ENCODE data around the gene IRF7. TPM values are rescaled to one million over a fixed set of nuclear protein-coding genes. Genes with fewer than 3 reads are reported as not detected.

IRF7 gene
- total and polyA plus RNA-seq, 2 donors (not counting 3 experiments of a cell fraction or from before 2014, with no cell fraction given), result 12.6 to 14.7 TPM

DNA sequence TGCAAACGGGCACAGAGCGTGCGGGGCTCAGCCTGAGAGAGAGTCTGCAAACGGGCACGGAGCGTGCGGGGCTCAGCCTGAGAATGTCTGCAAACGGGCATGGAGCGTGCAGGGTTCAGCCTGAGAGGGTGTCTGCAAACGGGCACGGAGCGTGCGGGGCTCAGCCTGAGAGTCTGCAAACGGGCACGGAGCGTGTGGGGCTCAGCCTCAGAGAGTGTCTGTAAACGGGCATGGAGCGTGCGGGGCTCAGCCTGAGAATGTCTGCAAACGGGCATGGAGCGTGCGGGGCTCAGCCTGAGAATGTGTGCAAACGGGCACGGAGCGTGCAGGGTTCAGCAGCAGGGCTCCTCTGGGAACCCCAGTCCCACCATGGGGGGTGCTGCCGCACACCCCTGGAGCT lies 26.0 kb downstream of the IRF7 start:
- H3K4me1 ChIP-seq (ENCODE audit: control insufficient read depth, extremely low read depth, insufficient read depth, low read length), result peaks cover 11% of the 10 kb centered on the region
- H2AFZ ChIP-seq (ENCODE audit: low read depth, low read length), result no peak overlapping the region
- CTCF ChIA-PET, result no interaction called here
- TF ChIP-seq JUN (IDR thresholded peaks at IDR 0.05; ENCODE audit: borderline replicate concordance, insufficient read depth, insufficient read length, low read depth) (no peak), MYC (IDR thresholded peaks at IDR 0.05; ENCODE audit: low read depth, low read length) (no peak), POLR2A (IDR thresholded peaks at IDR 0.05; ENCODE audit: low read depth, low read length) (no peak), POLR2AphosphoS5 (IDR thresholded peaks at IDR 0.05; ENCODE audit: insufficient read depth, low read depth, low read length) (no peak), GATA2 (IDR thresholded peaks at IDR 0.05; ENCODE audit: insufficient read depth, insufficient read length, low read depth, low read length) (no peak), FOS (IDR thresholded peaks at IDR 0.05; ENCODE audit: borderline replicate concordance, insufficient read depth, low read length) (no peak), EZH2 (IDR thresholded peaks at IDR 0.05; ENCODE audit: borderline replicate concordance, low read depth, low read length, severe bottlenecking) (no peak)
- TF ChIP-seq, protein P1, sequence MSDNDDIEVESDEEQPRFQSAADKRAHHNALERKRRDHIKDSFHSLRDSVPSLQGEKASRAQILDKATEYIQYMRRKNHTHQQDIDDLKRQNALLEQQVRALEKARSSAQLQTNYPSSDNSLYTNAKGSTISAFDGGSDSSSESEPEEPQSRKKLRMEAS (IDR thresholded peaks at IDR 0.05; ENCODE audit: insufficient read depth, insufficient read length), result no peak
- TF ChIP-seq, protein P2, sequence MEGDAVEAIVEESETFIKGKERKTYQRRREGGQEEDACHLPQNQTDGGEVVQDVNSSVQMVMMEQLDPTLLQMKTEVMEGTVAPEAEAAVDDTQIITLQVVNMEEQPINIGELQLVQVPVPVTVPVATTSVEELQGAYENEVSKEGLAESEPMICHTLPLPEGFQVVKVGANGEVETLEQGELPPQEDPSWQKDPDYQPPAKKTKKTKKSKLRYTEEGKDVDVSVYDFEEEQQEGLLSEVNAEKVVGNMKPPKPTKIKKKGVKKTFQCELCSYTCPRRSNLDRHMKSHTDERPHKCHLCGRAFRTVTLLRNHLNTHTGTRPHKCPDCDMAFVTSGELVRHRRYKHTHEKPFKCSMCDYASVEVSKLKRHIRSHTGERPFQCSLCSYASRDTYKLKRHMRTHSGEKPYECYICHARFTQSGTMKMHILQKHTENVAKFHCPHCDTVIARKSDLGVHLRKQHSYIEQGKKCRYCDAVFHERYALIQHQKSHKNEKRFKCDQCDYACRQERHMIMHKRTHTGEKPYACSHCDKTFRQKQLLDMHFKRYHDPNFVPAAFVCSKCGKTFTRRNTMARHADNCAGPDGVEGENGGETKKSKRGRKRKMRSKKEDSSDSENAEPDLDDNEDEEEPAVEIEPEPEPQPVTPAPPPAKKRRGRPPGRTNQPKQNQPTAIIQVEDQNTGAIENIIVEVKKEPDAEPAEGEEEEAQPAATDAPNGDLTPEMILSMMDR (IDR thresholded peaks at IDR 0.05; ENCODE audit: extremely low read depth in 1 of 2, insufficient read depth in 1 of 2, low read depth in 1 of 2, low read length in 2 of 2), result no peak
- POLR2A ChIA-PET, result no interaction called here
- no TSS peak for BruUV-seq (replicated peaks)
- H4K20me1 ChIP-seq (replicated peaks; ENCODE audit: control insufficient read depth, extremely low read depth, insufficient read depth, low read length), result no peaks in the 10 kb centered on the region
- no peak overlapping the region for H3K27ac ChIP-seq (ENCODE audit: insufficient read depth, low read depth, low read length)
- H3K79me2 ChIP-seq (ENCODE audit: control insufficient read depth, insufficient read depth, low read length), result peaks cover 14% of the 10 kb centered on the region
- intact Hi-C loops (cut with micrococcal nuclease), result no loop called here
- no peaks in the 10 kb centered on the region for H3K27me3 ChIP-seq (ENCODE audit: control insufficient read depth in 2 of 2, insufficient read depth in 2 of 2, low read length in 2 of 2)
- FAIRE-seq, result no peak
- no peaks in the 10 kb centered on the region for H3K9me1 ChIP-seq (replicated peaks; ENCODE audit: control insufficient read depth, extremely low read depth, insufficient read depth, low read length)
- peaks cover 20 to 39% of the 10 kb centered on the region in 2 experiments for H3K36me3 ChIP-seq (ENCODE audit: control insufficient read depth in 2 of 2, extremely low read depth in 1 of 2, insufficient read depth in 2 of 2, low read length in 2 of 2)
- no peaks in the 10 kb centered on the region for H3K9me3 ChIP-seq (replicated peaks; ENCODE audit: control insufficient read depth, insufficient read depth, low read length)
- H3K9ac ChIP-seq (replicated peaks; ENCODE audit: extremely low read depth, insufficient read depth, low read length), result no peak overlapping the region
- dilution Hi-C loops (cut with MboI; ENCODE audit: extremely low pct_ligation_motif_present, low sequenced_read_pairs), result no loop called here
- no peak overlapping the region for H3K4me3 ChIP-seq (replicated peaks in 1 of 3; ENCODE audit: insufficient read depth in 1 of 3, low read depth in 1 of 3, low read length in 3 of 3)
- DNase-seq (ENCODE audit: low read depth, low spot score), result no peak
- H3K4me2 ChIP-seq (ENCODE audit: insufficient read depth, low read length), result no peak overlapping the region
